GM19035 (cell line): ENCODE results near the gene ALG3.
A peak's percentile ranks its signal among the peaks of the same experiment; 100 is the strongest.

ENCODE experiments used
- ATAC-seq: cut with Tn5 transposase; IDR thresholded peaks from one replicate; pipeline ENCODE4 v1.9.1; 2021; ENCODE audit not compliant: unreplicated experiment

The ALG3 gene

DNA sequence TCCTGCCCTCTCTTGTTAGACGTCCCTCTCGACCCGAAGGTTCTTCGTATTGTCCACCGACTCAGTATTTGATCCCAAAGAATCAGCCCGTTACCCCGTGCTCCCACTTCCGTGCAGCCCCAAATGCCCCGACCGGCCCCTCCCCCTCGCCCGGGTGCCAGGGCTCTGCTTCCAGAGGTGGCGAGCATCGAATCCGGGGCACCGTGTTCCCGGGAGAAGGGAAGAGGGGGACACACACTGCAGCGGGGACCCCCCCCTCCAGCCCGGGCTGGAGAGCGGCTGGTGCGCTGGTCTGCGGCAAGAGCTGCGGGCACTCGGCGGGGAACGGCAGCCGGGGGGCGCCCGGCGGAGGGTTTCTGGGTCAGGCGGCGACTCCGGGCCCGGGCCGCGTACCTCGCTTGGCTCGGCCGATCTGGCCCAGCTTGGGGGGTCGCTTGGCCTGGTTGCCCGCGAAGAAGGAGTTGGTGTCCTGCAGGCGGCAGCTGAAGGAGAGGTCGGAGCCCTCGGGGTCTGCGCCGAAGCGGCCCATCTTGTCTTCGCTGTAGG lies 12.0 kb upstream of the ALG3 start:
- ATAC-seq: no peak

DNA sequence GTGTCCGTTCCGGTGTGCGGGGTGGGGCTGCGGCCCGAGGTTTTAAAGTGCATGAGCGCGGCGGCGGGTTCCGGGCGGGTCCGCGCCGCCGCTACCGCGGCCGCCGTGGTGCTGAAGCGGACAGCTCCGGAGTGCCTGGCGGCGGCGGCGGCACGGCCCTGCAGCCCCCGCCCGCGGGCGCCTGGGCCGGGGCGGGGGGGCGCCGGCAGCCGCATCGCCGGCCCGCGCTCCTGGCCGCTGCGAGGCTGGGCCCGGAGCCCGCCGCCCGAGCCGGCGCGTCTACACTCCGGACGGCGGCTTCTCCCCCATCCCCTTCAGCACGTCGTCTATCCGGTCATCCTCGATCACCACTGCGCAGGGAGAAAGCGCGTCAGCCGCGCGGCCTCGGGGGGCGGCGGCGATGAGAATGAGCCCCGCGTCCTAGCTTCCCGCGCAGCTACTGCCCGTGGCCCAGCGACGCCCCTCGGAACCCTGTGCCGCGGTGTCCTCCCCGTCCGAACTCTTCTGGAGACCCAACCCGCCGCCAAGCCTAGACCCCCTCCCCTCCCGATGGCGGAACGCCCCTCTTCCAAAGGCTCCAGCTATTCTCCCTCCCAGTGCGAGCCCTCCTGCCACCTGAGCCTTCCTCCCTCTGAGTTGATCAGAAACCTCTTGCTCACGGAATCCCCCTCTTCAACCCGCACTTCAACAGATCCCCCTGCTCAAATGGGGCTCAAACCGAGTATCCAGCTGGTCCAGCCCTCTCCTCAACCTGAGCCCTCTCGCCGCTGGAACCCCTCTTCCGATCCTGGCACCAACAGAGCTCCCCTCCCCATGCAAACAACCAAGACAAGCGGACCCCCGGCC lies 11.3 kb upstream of the ALG3 start:
- no peak for ATAC-seq

DNA sequence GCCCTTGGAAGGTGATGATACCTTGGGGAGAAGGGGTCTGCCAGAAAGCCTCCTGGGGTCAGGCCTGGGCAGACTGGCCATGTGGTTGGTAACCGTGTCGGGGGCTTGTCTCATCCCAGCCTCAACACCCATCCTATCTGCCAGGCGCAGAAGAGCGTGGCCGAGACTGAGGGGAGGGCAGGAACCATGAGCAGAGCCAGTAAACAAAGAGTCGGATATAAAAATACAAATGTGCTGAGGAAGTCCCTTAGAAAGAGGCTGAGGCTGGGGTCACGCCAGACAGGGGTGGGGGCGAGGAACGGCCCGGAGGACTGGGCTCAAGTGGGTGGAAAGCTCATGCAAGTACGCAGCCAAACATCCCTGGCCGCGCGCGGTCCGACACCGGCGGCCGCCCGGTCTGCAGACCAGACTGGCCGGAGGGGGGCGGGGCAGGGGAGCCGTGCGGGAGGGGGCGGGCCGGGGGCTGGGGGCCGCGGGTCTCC lies 10.7 kb upstream of the ALG3 start:
- ATAC-seq: no peak

DNA sequence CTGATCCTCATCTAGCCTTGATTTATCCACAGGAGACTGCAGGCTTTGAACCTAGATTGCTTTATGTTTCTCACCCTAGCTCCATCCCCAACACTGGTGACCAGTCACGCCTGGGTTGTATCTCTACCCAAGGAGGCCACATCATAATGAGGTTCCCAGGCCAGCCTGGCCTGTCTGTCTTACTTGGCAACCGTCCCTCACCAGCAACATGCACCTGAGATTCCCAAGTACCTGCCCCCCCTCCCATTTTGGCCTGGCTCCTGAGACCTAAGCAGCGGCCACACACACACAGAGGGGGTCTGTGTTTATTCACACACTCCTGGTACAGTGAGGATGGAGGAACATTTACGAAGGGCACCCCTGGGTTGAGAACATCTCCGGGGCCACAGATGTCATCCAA lies 10.2 kb upstream of the ALG3 start:
- ATAC-seq: no peak

DNA sequence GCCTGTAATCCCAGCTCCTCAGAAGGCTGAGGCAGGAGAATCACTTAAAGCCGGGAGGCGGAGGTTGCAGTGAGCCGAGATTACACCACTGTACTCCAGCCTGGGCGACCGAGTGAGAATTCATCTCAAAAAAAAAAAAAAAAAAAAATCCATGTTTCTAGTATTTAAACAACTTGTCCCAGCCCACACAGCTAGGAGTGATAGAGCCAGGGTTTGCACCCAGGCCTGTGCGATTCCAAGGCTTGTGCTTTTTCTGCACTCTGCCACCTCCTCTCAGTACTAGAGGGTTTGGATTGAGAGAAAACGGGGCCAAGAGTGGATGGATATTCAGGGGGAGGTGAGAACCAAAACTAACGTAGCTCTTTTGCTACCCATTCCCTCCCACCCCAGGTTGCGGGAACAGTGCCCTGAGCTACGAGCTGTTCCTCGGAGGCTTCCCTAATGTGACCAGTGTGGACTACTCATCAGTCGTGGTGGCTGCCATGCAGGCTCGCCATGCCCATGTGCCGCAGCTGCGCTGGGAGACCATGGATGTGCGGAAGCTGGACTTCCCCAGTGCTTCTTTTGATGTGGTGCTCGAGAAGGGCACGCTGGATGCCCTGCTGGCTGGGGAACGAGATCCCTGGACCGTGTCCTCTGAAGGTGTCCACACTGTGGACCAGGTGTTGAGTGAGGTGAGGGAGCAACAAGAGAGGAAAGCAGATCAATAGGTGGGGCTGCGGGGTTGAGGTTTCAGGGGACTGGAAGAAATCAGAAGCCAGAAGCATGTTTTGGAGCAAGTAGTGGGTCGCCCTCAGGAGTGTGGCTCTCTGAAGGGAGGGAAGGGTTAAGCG lies 8.5 kb upstream of the ALG3 start:
- ATAC-seq: no peak

DNA sequence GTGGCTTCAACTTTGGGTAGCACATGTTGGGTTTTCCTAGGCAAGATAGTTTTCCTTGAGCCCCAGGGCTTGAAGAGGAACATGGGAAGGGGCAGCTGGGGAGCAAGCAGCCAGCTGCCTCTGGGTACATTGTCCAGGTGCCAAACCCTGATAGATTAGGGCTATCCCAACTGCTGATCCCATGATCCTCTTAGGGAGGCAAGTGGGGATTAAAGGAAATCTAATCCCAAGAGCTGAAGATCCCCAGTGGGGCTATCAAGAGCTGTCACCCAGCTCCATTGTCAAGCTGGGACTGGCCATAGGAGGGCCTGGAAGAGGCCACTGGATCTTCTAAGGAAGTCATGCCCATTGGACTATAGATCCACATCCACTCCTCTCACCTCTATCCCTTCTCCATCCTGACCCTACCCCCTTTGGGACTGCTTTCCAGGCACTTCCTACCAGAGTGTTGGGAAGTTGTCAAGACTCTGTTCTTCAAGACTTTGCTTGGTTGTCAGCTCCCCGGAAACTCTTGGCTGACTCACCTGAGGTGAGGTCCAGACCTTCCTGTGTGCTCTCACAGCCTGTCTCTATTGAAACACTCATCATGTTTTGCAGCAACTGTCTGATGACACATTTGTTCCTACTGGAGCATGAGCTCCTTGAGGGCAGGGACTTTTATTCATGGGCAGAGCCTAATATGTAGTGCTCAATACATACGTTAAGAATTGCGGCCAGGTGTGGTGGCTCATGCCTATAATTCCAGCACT lies 6.7 kb upstream of the ALG3 start:
- no peak for ATAC-seq

DNA sequence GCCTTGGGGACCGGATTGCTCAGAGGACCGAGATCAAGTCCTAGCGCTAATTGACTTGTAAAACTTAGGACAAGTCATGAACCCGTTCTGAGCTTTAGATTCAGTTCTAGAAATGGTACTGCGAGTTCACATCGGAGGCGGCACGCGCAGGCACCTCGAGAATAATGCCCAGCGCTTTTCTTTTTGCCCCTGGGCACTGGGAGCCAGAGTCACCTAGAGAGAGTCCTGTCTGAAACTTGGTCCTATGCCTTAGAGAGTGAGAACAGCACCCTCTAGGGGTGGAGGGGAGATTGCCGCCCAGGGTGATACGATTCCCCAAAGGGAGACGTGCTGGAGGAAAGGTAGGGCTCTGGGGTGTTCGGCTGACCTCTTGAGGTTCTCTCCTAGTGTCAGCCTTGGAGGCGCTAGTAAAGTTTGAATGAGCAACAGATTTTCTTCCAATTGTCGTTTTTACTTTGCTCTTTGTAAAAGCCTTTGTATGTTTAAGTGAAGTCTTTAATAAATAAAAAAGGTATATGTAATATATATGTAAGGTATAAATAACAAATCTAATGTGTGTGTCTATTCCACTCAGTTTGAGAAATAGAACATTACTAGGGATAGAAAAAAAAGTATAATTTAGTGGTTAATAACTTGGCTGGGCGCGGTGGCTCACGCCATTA lies 1.5 kb upstream of the ALG3 start:
- ATAC-seq: peak; percentile 64

DNA sequence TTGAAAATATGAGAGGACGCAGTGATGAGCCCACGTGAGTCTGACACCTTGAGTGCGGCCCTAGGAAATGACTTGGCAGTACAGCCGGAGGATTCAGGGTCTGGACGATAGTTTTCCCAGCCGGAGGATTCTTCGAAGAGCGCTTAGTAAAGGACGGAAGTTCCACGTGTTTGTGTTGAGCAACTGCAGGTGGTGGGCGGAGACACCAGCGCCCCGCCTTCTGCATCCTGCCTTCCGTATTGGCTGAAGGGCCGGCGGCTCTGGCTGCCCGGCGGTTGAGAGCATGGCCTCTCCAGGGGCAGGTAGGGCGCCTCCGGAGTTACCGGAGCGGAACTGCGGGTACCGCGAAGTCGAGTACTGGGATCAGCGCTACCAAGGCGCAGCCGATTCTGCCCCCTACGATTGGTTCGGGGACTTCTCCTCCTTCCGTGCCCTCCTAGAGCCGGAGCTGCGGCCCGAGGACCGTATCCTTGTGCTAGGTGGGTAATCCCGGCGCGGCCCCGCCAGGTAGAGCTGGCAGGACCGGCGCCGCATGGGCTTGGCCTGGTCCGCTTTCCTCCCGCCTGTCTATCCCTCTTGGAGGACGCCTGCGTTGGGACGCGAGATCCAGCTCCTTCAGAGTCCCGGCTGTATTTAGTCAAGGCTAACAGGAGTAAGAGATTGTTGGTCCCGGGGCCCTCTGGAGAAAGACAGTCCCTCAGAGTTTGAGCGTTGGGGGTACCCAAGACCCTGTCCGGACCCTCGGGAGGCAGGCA lies 827 bp upstream of the ALG3 start, which contains the start of gene EEF1AKMT4:
Gene EEF1AKMT4 (plus strand): TSS at position 261 of the 755 bp plus-strand sequence. CDS start 23 bp downstream, at position 284.
- ATAC-seq: peak; percentile 88

DNA sequence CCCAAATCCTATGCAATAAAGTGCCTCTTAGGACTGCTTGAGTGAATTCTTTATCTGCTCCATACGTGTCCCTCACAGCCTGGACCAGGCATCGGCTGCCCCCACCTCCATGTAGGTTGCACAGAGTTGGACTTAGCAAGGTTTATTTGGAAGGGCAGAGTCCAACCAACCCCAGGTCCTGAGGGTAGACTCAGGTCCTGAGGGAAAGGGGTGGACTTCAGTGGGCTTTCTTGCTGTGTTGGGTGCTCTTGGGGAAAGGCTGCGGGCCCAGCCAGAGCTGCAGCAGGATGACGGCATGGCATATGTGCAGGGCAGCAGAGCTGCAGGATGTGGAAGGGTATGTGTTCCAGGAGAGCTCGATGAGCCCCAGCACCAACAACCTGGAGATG lies 6.5 kb downstream of the ALG3 start:
- no peak for ATAC-seq

DNA sequence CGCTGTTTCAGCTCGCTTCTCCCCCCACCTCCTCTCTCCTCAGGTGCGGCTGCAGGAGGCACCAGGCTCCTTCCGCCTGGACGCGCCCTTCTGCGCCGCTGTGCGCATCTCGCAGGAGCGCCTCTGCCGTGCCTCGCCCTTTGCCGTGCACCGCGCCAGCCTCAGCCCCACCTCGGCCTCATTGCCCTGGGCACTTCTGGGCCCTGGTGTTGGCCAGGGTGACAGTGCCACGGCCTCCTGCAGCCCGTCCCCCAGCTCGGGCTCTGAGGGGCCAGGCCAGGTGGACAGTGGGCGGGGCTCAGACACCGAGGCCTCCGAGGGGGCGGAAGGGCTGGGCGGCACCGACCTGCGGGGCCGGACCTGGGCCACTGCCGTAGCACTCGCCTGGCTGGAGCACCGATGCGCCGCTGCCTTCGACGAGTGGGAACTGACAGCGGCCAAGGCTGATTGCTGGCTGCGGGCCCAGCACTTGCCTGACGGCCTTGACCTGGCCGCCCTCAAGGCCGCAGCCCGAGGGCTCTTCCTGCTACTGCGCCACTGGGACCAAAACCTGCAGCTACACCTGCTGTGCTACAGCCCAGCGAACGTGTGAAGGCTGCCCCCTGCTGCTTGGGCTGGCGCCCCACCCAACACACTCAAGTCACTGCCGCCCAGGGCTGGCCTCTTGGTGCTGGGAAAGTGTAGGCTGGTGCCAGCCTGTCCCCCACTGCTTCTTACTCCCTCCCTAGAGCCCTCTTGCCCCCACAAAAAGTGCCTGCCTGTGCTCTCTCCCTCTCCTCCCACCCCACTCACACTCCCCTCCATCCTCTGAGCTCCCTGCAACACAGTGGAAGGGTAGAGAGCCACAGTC lies 7.1 kb downstream of the ALG3 start:
- no peak for ATAC-seq

DNA sequence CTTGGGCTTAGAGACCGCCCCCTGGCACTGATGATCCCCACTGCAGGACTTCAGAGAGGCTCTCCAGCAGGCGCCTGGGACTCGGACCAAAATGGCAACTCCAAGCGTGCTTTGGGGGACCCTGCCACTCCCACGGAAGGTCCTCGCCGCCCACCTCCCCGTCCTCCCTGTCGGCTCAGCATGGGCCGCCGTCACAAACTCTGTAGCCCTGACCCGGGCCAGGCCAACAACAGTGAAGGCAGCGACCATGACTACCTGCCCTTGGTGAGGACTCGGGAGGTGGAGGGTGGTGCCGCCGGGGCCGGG lies 7.7 kb downstream of the ALG3 start:
- no peak for ATAC-seq

DNA sequence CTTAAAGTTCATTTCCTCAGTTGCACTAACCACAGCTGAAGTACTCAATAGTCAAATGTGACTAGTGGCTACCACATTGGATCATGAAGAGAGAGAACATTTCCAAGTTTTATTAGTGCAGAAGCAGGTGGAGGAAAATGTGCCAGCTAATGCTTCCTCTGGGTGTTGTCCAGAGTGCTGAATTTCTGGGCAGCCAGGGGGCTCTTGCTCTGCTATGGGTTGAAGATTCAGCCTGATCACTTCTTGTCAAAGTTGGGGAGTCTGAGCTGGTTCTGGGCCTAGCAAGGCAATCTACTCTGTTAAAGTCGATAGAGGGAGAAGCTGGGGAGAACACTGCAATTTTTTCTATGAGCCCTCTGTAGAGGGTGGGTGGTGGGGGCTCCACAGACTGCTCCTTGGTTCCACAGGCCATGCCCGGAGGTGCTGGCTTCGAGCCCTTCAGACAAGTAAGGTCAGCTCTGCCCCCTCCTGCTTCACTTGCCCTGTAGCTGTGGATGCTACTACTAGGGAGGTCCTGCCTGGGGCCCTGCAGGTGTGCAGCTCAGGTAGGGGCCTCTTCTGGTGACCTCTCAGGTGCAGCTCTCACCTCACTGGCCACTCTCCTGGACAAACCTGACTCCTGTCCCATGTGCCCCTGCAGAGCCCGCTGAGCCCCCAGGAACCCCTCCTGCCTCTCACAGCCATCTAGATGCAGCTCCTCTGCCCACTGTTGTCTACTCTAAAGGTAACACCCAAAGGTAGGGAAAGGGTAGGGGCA lies 8.2 kb downstream of the ALG3 start:
- ATAC-seq: no peak

DNA sequence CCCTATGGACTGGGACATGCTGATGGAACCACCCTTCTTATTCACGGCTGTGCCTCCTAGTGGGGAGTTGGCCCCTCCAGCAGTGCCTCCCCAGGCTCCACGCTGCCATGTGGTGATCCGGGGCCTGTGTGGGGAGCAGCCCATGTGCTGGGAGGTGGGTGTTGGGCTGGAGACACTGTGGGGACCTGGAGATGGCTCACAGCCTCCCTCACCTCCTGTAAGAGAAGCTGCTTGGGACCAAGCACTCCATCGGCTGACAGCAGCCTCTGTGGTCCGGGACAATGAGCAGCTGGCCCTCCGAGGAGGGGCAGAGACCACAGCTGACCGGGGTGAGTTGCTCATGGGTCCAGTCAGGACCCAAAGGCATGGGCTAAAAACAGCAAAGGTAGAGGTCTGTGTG lies 9.1 kb downstream of the ALG3 start:
- no peak for ATAC-seq

DNA sequence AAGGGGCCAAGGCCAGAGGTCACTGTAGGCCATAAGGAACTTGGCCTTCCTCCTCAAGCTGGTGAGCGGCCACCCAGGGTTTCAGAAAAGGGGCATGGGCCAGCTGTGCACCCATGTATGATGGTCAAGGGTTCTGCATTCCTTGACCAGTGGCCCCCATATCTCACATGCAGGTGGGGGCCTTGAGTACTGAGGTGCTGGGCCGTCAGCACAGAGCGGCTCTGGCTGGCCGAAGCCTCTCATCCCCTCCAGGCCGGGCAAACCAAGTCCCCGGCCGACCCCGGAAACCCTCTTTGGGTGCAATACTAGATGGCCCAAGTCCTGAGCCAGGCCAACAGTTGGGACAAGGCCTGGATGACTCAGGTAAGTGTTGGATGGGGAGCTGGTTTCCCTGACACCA lies 9.5 kb downstream of the ALG3 start:
- ATAC-seq: no peak

DNA sequence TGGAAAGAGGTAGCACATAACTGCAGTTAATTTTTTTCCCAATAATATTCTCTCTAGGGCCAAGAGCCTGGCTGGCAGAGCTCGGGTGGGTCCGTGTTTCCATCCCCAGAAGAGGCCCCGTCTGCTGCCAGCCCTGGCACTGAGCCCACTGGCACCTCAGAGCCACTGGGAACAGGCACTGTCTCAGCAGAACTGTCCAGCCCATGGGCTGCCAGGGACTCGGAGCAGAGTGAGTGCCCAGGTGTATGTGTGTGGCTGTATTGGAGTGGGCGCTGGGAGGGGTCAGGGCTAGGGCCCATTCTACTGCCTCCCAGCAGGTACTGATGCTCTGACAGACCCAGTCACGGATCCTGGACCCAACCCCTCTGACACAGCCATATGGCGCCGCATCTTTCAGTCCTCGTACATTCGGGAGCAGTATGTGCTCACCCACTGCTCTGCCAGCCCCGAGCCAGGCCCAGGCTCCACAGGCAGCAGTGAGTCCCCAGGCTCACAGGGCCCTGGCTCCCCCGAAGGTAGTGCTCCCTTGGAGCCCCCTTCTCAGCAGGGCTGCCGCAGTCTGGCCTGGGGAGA lies 10.4 kb downstream of the ALG3 start:
- no peak for ATAC-seq

DNA sequence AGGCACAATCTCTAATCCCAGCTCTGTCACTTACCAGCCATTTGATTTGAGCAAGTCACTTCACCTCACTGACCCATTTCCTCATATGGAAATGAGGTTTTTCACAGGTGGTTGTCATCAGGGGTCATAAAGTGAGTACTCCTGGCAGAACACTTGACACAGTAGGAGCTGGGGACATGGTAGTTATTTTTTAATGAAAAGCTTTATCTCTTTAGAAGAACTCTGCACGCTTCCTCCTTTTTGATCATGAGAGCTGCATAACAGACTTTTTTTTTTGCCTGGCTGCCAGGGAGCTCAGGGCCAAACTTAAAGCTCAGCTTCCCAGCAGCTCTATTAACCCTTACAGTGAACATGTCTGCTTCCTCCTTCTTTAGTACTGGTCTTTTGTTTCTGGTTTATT lies 11.0 kb downstream of the ALG3 start:
- no peak for ATAC-seq

DNA sequence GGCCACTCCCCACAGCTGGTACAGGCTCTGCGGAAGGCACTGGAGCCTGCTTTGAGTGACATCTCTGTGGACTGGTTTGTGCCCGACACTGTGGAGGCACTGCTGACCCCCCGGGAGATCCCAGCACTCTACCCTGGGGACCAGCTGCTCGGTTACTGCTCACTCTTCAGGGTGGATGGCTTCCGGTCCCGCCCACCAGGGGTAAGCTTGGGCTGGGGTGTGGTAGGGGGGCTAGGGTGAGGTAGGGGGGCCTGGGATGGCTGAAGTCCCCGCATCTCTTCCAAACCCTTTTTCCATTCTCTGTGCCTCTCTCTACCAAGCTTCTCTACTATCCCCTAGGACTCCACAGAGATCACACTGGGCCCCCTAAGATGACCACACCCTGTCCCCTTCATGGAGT lies 11.6 kb downstream of the ALG3 start:
- ATAC-seq: no peak

DNA sequence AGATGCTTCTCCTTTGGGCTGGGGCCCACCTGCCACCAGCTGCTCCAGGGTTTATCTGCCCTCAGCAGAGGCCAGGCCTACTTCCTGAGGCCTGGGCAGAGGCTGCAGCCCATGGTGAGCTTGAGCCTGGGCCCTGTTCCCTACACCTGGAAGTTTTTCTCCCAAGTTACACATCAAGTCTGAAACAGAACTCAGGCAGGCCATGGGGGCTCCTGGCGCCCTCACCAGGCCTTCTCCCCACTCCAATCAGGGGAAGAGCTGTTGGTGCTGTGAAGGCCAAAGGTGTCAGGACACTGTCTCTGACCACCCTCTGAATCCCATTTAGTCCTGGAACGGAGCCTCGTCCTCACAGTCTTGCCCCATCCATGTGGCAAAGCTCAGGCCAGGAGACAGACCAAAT lies 12.1 kb downstream of the ALG3 start:
- ATAC-seq: no peak
